Urinary bladder (tissue), 4 donors: ENCODE results near the gene SIRT5. TPM values are rescaled to one million over a fixed set of nuclear protein-coding genes. Genes with fewer than 3 reads are reported as not detected.
A peak's percentile ranks its signal among the peaks of the same experiment; 100 is the strongest.

Experiments used
- DNase-seq: peaks from one replicate; pipeline ENCODE4 v3.0.0-alpha.2; 2015; ENCODE audit errors: extremely low spot score
- H3K27ac ChIP-seq: one replicate; pipeline ENCODE4 v1.5.1; 2013; ENCODE audit warnings: low read depth, mild to moderate bottlenecking, moderate library complexity
- H3K36me3 ChIP-seq: one replicate; pipeline ENCODE4 v1.6.1; 2013; ENCODE audit warnings: mild to moderate bottlenecking, moderate library complexity; ENCODE audit not compliant: insufficient read depth
- H3K4me1 ChIP-seq: one replicate; pipeline ENCODE4 v1.6.1; 2013; ENCODE audit warnings: mild to moderate bottlenecking, moderate library complexity; ENCODE audit not compliant: insufficient read depth
- H3K4me3 ChIP-seq: one replicate; pipeline ENCODE4 v1.5.1; 2013; ENCODE audit warnings: low read depth, low read length
- WGBS: extraction: QIAGEN DNeasy Blood & Tissue Kit; methylation state at CpG from one replicate; pipeline ENCODE4 v1.1.7; 2013; 5-methylcytosine and 5-hydroxymethylcytosine counted together
- polyA plus RNA-seq: library from polyadenylated mRNA; stranded (reverse); fragments of 200-250 nt; gene quantifications from one replicate; pipeline ENCODE4 v1.2.3, GENCODE V29; 2013
- total RNA-seq: library from RNA; depleted of rRNA; stranded (reverse); fragments of >200 nt; gene quantifications from one replicate; pipeline ENCODE4 v1.2.3, GENCODE V29; 2014
- donor health status: healthy with polysubstance abuse.
- donor health status: healthy.

SIRT5 gene
- total and polyA plus RNA-seq, 2 donors = 7.2 to 16.4 TPM

- WGBS = 6% methylated on average over 38 of the region's 38 CpGs
- peaks cover 1% of the 10 kb centered on the region for H3K36me3 ChIP-seq
- H3K4me1 ChIP-seq = no peaks in the 10 kb centered on the region
- no peak for DNase-seq
- H3K27ac ChIP-seq = peak overlapping the region; percentile 66
- H3K4me3 ChIP-seq = peak overlapping the region; percentile 63
Measured at GRCh38 chr6:13614126-13614925, 39.9 kb downstream of the SIRT5 start.

- Histone ChIP-seq H3K4me3 (peak within 1 kb of the TSS; percentile 63), H3K36me3 (peaks cover 1% of the 10 kb centered on the region), H3K4me1 (no peaks in the 10 kb centered on the region), H3K27ac (peak within 1 kb of the TSS; percentile 83)
- DNase-seq = peak; percentile 97
- under 1% methylated on average over 85 of the region's 85 CpGs for WGBS
Measured at GRCh38 chr6:13614926-13615791, 40.8 kb downstream of the SIRT5 start, which contains the start of gene NOL7. NOL7 (plus strand) TSS chr6:13615335; CDS start chr6:13615359, 24 bp downstream.

GRCh38 chr6:13615792-13616120, 41.4 kb downstream of the SIRT5 start:
- peak overlapping the region; percentile 83 for H3K27ac ChIP-seq
- H3K36me3 ChIP-seq = peaks cover 1% of the 10 kb centered on the region
- H3K4me3 ChIP-seq = peak overlapping the region; percentile 63
- WGBS = 0% methylated on average over 14 of the region's 14 CpGs
- no peaks in the 10 kb centered on the region for H3K4me1 ChIP-seq
- DNase-seq = no peak

- WGBS = 82% methylated on average over 2 of the region's 2 CpGs
- Histone ChIP-seq H3K4me3 (no peak overlapping the region), H3K4me1 (no peaks in the 10 kb centered on the region), H3K36me3 (peaks cover 4% of the 10 kb centered on the region), H3K27ac (no peak overlapping the region)
- DNase-seq = no peak
Measured at GRCh38 chr6:13617066-13617465, 42.7 kb downstream of the SIRT5 start.

DNA sequence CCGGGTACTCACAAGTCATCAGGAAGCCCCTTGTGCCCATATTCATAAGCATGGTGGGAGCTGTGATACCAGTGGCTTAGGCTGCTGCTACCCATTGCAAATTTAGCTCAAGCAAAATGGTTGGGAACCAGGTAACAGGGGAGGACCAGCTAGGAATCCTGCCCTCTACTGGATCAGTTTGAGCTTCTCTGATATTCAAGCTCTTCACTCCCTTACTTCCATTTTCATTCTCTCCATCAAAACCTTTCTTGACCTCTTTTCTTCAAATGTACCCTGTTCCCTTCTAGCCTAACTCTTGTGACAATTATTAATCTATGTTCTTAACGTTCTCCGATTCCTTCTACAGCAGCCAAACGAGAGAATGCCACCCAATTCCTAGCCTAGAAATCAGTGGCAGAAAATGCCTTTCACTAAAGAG, 50.5 kb downstream of the SIRT5 start:
- Histone ChIP-seq H3K4me1 (no peaks in the 10 kb centered on the region), H3K27ac (no peak overlapping the region), H3K36me3 (peaks cover 6% of the 10 kb centered on the region), H3K4me3 (no peak overlapping the region)
- WGBS = 65% methylated on average over 4 of the region's 4 CpGs
- no peak for DNase-seq

DNA sequence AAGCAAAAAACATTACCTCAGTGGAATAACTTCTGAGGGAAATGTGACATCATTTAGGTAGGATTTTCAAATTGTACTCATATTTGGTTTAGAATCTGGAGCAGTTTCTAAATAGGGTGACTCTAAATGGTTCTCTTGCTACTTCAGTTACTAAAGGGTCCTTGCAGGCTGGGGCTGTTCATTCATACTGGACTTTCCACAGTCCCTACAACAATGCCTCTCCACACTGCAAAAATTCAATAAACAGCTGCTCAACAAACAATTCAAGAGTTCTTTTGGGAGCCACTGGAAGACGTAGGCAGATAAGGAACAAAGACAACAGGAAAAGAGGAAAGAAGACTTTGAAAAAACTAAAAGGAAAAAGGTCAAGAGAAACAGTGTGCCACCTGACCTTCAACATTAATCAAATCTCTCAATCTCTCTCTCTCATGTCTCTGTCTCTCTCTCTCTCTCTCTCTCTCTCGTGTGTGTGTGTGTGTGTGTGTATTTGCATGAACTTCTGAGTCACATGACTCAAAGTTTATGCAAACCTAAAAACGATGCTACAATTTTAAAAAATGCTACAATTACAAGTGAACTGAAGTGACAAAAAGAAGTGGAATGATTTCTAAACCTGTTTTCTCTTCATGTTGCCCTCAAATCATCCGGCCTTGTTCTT, 55.2 kb downstream of the SIRT5 start:
- no peak overlapping the region for H3K27ac ChIP-seq
- H3K36me3 ChIP-seq = peaks cover 5% of the 10 kb centered on the region

GRCh38 chr6:13630499-13630898, 56.1 kb downstream of the SIRT5 start:
- WGBS = 98% methylated on average over 1 of the region's 1 CpG
- no peaks in the 10 kb centered on the region for H3K4me1 ChIP-seq
- H3K27ac ChIP-seq = no peak overlapping the region
- no peak overlapping the region for H3K4me3 ChIP-seq
- DNase-seq = no peak
- peaks cover 5% of the 10 kb centered on the region for H3K36me3 ChIP-seq

More for the DNA sequence above, 55.2 kb downstream of the SIRT5 start:
- Histone ChIP-seq H3K4me1 (no peaks in the 10 kb centered on the region), H3K4me3 (no peak overlapping the region)
- no peak for DNase-seq
- 64% methylated on average over 4 of the region's 4 CpGs for WGBS

GRCh38 chr6:13633343-13633742, 58.9 kb downstream of the SIRT5 start:
- Histone ChIP-seq H3K36me3 (peaks cover 7% of the 10 kb centered on the region), H3K27ac (no peak overlapping the region), H3K4me3 (no peak overlapping the region), H3K4me1 (no peaks in the 10 kb centered on the region)
- no peak for DNase-seq
- 96% methylated on average over 2 of the region's 2 CpGs for WGBS

DNA sequence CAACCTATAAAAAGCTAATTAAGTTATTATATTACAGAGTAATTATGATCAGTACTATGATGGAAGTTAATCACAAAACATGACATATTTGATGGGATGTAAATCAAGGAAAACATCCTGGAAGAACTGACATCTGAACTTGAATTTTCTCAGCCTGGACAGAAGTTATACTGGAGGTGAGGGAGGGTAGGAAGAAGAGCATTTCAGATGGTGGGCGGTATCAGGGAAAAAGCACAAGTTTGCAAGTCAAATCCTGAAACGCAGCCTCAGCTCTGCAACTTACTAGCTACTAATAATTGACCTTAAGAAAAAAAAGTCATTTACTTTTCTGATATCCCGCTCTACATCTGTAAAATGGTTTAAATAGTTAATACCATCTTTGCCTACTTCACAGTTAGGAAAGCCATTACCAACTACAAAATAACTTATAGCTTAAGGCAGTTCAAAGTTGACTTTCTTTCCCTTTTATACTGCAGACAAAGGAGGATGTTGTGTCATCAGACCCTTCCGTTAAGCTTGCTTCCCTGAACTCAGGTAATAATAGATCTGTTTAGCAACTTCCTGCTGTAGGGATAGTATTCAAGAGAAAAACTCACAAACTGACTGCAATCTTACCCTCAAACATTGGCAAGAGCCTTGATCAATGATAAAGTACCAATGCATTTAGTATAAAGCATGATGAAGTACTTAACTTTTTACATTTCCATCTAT, 61.7 kb downstream of the SIRT5 start:
- Histone ChIP-seq H3K36me3 (peaks cover 5% of the 10 kb centered on the region), H3K27ac (no peak overlapping the region), H3K4me1 (no peaks in the 10 kb centered on the region), H3K4me3 (no peak overlapping the region)
- 81% methylated on average over 4 of the region's 4 CpGs for WGBS
- DNase-seq = no peak

DNA sequence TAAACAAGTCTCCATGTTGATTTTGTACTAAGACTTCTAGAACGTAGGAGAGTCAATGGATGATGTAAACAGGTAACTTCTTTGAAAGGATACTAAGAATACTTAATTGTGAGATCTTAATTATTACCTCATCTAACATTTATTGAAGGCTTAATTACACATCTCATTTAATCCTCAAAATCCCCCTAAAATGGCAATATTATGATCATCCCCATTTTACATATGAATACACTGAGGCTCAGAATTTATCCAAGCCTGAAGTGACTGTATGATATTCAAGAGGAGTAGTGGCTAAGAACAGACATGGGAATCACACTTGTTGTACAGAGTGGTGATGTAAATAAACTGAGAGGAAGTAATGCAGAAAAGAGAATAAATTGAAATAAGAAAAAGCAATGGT, 63.6 kb downstream of the SIRT5 start:
- no peak for DNase-seq
- Histone ChIP-seq H3K36me3 (peaks cover 3% of the 10 kb centered on the region), H3K4me1 (no peaks in the 10 kb centered on the region), H3K27ac (no peak overlapping the region), H3K4me3 (no peak overlapping the region)
- WGBS = 87% methylated on average over 1 of the region's 1 CpG

DNA sequence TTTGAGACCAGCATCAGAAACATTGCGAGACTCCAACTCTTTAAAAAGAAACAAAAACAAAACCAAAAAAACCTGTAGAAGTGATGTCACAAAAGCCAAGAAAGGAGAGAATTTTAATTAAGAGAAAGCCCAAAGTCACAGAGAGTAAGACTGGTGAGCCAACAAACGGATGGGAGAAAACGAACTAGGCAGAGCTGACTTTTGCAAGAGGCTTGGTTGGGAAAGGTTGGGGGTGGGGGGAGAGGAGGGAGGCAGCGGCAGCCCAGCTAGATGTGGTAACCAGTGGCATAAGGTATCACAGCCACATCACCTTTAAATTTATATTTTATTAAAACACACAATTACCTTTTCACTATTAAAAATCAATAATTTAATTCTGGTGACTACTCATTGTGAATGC, 64.2 kb downstream of the SIRT5 start:
- Histone ChIP-seq H3K4me3 (no peak overlapping the region), H3K27ac (no peak overlapping the region), H3K36me3 (peaks cover 3% of the 10 kb centered on the region), H3K4me1 (no peaks in the 10 kb centered on the region)
- no peak for DNase-seq
- 96% methylated on average over 4 of the region's 4 CpGs for WGBS

DNA sequence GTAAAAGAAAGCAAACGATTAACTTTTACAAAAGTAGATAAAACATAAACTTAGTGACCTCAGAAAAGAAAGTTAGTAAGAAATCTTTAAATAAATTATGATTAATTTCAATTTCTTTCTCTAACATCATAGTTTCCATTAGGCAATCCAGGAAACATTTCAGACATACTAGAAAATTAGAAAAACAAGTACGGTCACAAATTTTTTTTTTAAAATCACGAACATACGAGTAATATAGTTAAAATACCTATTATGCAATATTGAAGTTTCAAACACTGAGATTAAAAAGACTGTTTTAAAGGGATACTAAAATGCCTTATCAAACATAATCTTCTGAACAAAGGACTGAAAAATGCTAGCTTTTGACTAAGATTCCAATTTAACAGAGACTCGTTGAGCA, 66.9 kb downstream of the SIRT5 start:
- H3K36me3 ChIP-seq = peaks cover 5% of the 10 kb centered on the region
- no peak overlapping the region for H3K27ac ChIP-seq
- H3K4me3 ChIP-seq = no peak overlapping the region
- 73% methylated on average over 5 of the region's 5 CpGs for WGBS
- no peaks in the 10 kb centered on the region for H3K4me1 ChIP-seq
- no peak for DNase-seq

DNA sequence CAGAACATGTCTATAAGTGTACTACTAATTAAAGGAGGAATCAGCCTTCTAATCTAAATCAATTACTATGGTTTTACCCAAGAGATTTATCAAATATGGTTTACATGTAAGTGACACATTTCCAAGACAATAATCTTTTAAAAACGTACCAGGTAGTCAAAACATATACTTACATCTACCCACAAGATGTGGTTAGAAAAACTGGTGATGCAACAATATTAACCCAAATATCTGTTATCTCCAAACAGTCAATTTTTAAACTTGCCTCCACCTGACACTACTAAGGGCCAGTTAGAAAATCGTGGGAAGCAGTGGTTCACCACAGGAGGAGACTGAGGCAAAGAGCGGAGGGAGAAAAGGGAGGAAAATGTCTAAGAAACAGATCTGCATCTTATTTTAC, 68.7 kb downstream of the SIRT5 start:
- 82% methylated on average over 3 of the region's 3 CpGs for WGBS
- H3K36me3 ChIP-seq = peaks cover 2% of the 10 kb centered on the region
- no peak overlapping the region for H3K27ac ChIP-seq
- no peak overlapping the region for H3K4me3 ChIP-seq
- DNase-seq = no peak
- no peaks in the 10 kb centered on the region for H3K4me1 ChIP-seq
